HG03095 (cell line): Measurements from ENCODE around the gene WDFY1.

Experiments used
- ATAC-seq: cut with Tn5 transposase; IDR thresholded peaks from one replicate; pipeline ENCODE4 v1.9.1; 2021; ENCODE audit warnings: moderate library complexity; ENCODE audit not compliant: unreplicated experiment

Gene WDFY1

DNA sequence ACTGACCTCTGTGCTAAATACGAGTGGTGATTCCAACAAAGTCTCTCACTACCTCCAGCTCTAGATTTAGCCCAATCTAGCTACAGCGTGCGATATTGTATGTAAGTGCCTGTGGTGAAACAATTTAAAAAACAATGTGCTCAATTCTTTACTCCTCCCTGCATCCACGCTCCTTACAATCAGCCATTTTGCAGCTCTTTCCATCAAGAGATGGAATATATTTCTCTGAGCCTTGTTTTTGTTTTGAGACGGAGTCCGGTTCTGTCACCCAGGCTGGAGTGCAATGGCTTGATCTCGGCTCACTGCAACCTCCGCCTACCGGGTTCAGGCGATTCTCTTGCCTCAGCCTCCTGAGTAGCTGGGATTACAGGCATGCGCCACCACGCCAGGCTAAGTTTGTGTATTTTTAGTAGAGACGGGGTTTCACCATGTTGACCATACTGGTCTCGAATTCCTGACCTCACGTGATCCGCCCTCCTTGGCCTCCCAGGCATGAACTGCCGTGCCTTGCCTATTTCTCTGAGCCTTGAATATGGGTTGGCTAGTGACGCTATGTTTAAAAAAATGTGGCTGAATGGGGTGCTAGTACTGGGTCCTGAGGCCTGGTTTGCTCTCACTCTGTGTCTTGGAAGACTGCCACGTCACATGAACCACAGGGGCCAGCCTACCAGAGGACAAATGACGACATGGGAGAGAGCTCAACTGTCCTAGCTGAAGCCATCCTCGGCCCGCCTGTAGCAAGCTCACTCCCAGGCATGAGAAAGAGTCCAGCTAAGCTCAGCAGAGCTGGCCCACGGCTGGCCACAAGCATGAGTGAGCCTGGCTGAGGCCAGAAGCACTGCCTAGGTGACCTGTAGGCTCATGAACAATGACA lies 14.8 kb downstream of the WDFY1 start:
- no peak for ATAC-seq

DNA sequence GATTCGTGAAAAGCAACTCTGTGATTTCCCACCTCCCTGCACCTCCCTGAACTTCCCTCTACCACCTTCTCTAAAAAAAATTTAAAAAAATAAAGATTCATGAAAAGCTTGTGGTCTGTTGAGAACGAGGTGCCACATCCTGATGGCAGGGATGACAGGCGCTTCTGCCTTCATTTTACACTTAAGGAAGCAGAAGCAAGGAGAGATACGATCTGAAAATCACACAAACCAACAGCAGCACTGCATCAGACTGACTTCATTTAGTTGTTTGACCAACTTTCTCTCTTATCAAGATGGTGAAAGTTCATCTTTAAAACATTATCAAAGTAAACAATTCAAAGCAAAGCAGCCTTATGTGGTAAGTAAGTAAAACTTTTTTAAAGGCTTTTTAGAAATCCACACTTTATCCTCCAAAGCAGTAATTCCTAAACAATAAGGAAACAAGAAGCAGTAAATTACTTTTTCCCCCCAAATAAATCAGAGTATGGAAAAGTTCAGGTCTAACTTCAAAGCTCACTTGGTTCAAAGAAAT lies 15.5 kb downstream of the WDFY1 start:
- no peak for ATAC-seq

DNA sequence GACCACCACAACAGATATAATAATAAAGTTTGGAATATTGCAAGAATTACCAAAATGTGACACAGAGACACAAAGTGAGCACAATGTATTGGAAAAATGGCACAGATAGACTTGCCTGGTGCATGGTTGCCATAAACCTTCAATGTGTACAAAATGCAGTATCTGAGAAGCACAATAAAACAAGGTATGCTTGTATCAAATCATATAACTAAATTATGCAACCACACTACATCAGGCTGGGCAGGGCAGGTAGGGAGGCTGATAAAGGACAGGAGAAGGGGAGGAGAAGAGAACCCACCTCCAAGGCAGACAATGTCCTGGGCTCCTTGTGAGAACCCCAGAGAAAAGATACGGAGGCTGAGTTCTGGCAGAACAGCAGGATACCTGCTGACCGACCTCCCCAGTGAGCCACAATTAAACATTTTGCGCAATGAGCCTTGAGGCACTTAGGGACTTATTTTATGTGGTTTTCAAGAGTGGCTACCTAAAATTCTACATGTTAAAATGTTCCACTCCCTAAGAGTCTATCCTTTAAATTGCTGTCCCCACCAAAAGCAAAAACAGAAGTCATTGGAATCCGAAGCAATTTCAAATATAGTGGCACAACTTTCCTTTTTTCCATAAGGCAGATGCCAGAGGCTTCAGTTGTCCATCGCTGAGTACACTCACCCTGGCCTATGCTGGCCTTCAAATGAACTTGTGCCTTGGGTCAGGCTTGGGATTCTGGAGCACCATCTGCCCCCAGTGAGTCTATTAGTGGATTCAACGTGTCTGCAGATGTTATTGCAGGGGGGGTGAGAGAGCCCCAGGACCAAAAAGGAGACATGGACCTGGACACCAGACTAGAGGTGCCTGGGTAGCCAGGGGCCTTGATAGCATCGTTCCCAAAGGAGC lies 16.8 kb downstream of the WDFY1 start:
- ATAC-seq: no peak

DNA sequence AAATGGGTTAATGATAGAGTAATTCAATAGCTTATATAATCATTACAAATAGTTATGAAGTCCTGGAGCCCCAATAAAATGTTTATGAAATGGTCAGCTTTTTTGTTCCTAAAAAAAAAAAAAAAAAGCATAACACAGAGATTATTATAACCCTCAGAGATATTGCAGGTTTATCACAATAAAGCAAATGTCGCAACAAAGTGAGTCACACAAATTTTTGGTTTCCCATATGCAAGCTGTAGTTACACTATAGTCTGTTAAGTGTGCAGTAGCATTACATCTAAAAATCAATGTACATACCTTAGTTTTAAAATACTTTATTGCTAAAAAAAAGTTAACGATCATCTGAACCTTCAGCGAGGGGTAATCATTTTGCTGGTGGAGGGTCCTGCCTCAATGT lies 20.0 kb downstream of the WDFY1 start:
- no peak for ATAC-seq

- no peak for ATAC-seq
Measured at GRCh38 chr2:223923976-223924375, 21.2 kb downstream of the WDFY1 start.

- ATAC-seq: no peak
Measured at GRCh38 chr2:223922308-223922707, 22.8 kb downstream of the WDFY1 start.

DNA sequence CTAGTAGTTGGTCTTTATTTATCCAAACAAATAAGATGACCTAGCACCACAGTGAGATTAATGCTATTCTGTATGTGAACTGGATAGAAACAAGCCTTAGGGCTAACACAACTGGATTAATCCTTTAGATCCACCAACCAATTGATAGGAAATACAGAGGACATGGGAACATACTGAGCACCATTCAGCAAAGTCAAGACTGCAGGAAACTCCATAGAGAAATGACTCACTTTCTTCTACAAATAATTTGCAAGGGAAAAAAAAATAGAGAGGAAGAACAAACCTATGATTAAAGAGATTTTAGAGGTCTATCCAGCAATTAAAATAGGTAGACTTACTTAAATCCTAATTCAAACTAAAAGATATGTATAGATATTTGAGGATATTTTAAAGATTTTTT lies 23.9 kb downstream of the WDFY1 start:
- ATAC-seq: no peak

DNA sequence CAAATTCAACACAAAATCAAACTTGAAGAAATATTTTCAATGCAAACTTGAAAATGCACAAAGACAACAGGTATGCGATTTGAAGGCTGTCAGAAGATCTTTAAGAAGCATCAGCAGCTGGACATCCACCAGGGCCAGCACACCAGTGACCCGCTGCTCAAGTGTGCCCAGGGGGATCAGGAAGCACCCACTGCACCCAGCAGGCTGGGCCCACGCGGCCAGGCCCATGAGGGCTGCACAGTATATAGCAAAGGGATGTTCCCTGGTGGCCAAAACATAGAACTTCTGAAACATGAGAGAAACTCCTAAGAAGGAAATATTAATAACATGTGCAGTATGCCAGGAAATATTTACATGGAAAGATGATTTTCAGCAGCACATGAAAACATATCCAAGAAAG lies 25.0 kb downstream of the WDFY1 start:
- no peak for ATAC-seq

- no peak for ATAC-seq
Measured at GRCh38 chr2:223918671-223919134, 26.4 kb downstream of the WDFY1 start.

- no peak for ATAC-seq
Measured at GRCh38 chr2:223916181-223916920, 28.8 kb downstream of the WDFY1 start.

DNA sequence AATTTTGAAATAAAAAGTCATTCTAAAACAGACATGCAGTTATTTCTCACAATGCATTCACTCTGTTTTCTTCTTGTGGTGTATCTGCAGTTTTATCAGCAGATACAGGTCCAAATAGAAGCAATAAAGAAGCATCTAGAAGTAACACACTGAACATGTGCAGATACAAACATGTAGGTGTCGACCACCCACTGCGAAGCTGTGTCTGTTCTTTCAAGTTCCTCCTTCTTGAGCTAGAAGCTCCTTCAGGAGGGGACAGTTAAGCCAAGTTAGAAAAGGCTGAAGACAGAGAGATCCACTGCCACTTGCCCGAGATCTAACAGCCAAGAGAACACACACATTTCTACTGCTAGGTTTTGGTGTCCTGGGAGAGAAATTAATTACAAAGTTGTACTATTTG lies 30.1 kb downstream of the WDFY1 start:
- no peak for ATAC-seq

DNA sequence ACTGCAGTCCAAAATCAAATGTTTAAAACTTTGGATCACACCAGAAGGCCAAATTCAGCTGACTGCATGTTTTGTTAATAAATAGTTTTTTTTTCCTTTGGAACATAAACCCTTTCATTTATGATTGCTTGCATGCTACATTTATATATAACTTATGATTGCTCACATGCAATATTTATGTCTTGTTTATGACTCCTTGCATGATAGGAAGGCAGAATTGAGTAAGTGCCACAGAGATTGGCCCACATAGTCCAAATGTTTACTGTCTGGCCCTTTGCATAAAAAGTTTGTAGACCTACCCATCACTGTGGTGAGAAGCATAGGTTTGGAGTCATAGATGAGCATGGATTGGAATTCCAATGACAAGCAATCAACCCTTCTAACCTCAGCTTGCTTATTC lies 30.8 kb downstream of the WDFY1 start:
- ATAC-seq: no peak

- ATAC-seq: no peak
Measured at GRCh38 chr2:223909001-223909741, 36.0 kb downstream of the WDFY1 start.

DNA sequence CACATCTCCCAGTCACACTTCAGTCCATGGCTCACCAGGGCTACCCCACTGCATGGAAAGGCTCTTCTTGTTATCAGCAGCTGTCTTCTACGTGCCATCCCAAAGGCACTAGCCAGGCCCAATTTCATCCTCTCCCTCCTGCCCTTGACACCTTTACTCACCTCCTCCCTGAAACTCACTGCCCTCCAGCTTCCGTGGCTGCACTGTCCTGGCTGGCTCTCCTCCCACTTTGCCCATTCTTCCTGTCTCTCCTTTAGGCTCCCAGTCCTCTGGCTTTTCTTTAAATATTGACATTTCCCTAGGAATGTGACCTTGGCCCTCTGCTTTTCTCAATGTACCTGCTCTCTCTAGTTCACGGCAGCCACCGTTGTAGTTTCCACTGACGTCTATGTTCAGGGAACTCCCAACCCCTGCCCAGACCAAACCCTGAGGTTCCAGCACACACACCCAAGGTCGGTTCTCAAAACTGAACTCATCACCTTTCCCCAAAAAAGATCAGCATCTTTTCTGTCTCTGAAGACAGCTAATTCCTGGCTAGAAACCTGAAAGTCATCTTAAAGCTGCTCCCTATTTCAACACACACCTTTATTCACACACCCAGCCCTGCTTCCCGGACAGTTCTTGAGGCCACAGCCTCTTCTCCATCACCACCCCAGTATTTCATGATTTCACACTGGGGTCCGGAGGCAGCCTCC lies 36.7 kb downstream of the WDFY1 start:
- ATAC-seq: no peak

- no peak for ATAC-seq
Measured at GRCh38 chr2:223905996-223906395, 39.1 kb downstream of the WDFY1 start.

- no peak for ATAC-seq
Measured at GRCh38 chr2:223901854-223902253, 43.3 kb downstream of the WDFY1 start.

- ATAC-seq: no peak
Measured at GRCh38 chr2:223901311-223901710, 43.8 kb downstream of the WDFY1 start.

DNA sequence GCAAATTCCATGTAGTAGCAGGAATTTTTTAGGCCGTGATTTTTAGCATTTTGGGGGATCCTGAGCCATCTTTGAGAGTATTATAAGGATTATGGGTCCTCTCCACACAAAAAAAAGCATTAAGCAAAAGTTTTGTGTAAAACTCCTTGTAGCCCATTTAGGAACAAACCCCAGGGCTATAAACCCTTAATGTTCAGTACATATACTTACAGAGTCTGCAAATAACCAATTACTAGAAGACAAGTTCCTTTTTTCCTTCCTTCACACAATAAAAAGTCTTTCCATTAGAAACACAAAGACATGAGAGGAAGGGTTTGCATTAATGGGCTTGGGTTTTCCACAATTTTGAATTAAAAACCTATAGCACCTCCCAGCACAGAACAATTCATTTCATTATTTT lies 44.6 kb downstream of the WDFY1 start:
- ATAC-seq: no peak

- ATAC-seq: no peak
Measured at GRCh38 chr2:223900066-223900465, 45.1 kb downstream of the WDFY1 start.
